Mucosa of descending colon (tissue), 3 donors: ENCODE results near the gene KCTD16. TPM values are rescaled to one million over a fixed set of nuclear protein-coding genes. Genes with fewer than 3 reads are reported as not detected.

Experiments
- ATAC-seq: fragments of 200-7000 bp; cut with Tn5 transposase; one replicate; pipeline ENCODE4 v1.9.1; 2020; ENCODE audit warnings: mild to moderate bottlenecking, moderate library complexity
- DNase-seq, 3 donors: peaks; one replicate each; pipeline ENCODE4 v3.0.0-alpha.2; 2020
- H3K36me3 ChIP-seq: fragments of 200-600 bp; one replicate; pipeline ENCODE4 v1.8.0; 2021; ENCODE audit warnings: low read depth, mild to moderate bottlenecking
- H3K4me1 ChIP-seq: fragments of 200-600 bp; one replicate; pipeline ENCODE4 v1.8.0; 2021; ENCODE audit warnings: low read depth, mild to moderate bottlenecking
- H3K4me3 ChIP-seq: fragments of 200-600 bp; one replicate; pipeline ENCODE4 v1.8.0; 2021; ENCODE audit warnings: mild to moderate bottlenecking
- H3K9me3 ChIP-seq: fragments of 200-600 bp; one replicate; pipeline ENCODE4 v1.8.0; 2021; ENCODE audit warnings: mild to moderate bottlenecking
- intact Hi-C, 2 donors: fragments of 100-400 bp; cut with DNase I in 1 of 2; cut with micrococcal nuclease in 1 of 2; formaldehyde crosslinking; loops; one replicate each; pipeline versions ENCODE4 v1.11.0 to v1.11.1; 2022; cut with DNase I, micrococcal nuclease
- total RNA-seq, 3 donors: library from RNA; stranded (reverse); fragmentation: NEBNext Ultra II Directional in 2 of 3; extraction: Animal tissue kit (Norgen Biotek cat#: 25700) in 2 of 3; gene quantifications; one replicate each; pipeline versions ENCODE4 v1.2.1 to v1.2.4, GENCODE V29; 2021 to 2023
- TF ChIP-seq, protein P1 (sequence below): fragments of 200-600 bp; IDR thresholded peaks from one replicate; pipeline ENCODE4 v1.8.0; 2022; ENCODE audit warnings: antibody characterized with exemption, mild to moderate bottlenecking
- donor health status: DM: no; HTN: no; CAD: no; lungs with moderate emphysema.
- donor health status: DM: no; HTN: no; CAD: no.
- donor health status: DM: no; HTN: yes; CAD: no.

Gene KCTD16
- total RNA-seq, 3 donors from 2014 or later: 0.07 to 0.22 (median 0.12) TPM

GRCh38 chr5:144331361-144331760, 160.7 kb downstream of the KCTD16 start:
- H3K4me3 ChIP-seq: no peak overlapping the region
- no peaks in the 10 kb centered on the region for H3K36me3 ChIP-seq
- no peaks in the 10 kb centered on the region for H3K9me3 ChIP-seq
- intact Hi-C loops: no loop called here
- no peak for DNase-seq
- TF ChIP-seq, protein P1, sequence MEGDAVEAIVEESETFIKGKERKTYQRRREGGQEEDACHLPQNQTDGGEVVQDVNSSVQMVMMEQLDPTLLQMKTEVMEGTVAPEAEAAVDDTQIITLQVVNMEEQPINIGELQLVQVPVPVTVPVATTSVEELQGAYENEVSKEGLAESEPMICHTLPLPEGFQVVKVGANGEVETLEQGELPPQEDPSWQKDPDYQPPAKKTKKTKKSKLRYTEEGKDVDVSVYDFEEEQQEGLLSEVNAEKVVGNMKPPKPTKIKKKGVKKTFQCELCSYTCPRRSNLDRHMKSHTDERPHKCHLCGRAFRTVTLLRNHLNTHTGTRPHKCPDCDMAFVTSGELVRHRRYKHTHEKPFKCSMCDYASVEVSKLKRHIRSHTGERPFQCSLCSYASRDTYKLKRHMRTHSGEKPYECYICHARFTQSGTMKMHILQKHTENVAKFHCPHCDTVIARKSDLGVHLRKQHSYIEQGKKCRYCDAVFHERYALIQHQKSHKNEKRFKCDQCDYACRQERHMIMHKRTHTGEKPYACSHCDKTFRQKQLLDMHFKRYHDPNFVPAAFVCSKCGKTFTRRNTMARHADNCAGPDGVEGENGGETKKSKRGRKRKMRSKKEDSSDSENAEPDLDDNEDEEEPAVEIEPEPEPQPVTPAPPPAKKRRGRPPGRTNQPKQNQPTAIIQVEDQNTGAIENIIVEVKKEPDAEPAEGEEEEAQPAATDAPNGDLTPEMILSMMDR: no peak
- ATAC-seq: no peak
- no peaks in the 10 kb centered on the region for H3K4me1 ChIP-seq

DNA sequence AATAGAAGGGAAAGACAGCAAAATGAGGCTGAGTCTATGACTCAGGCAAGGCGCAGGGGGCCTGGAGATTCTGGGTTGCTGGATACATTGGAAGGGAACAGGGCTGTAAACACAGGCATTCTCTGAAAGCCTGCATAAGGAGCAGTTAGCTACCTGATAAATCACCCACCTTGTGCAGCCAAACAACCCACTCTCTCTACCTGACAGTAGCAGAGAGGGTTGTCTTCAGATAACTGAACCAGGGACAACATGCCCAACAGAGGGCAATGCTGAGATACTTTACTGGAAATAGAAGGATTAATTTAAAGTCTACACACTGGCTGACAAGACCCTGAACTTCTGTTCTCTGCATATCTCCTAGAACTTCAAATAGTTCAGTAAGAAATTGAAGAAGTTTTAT, 161.6 kb downstream of the KCTD16 start:
- DNase-seq (no peak), ATAC-seq (no peak)
- Histone ChIP-seq H3K4me1 (no peaks in the 10 kb centered on the region), H3K4me3 (no peak overlapping the region), H3K36me3 (no peaks in the 10 kb centered on the region), H3K9me3 (no peaks in the 10 kb centered on the region)
- TF ChIP-seq, protein P1: no peak
- intact Hi-C loops: no loop called here

GRCh38 chr5:144333336-144333920, 162.8 kb downstream of the KCTD16 start:
- ATAC-seq (no peak), DNase-seq (no peak)
- Histone ChIP-seq H3K4me3 (no peak overlapping the region), H3K9me3 (no peaks in the 10 kb centered on the region), H3K4me1 (no peaks in the 10 kb centered on the region), H3K36me3 (no peaks in the 10 kb centered on the region)
- intact Hi-C loops: no loop called here
- TF ChIP-seq, protein P1: no peak

DNA sequence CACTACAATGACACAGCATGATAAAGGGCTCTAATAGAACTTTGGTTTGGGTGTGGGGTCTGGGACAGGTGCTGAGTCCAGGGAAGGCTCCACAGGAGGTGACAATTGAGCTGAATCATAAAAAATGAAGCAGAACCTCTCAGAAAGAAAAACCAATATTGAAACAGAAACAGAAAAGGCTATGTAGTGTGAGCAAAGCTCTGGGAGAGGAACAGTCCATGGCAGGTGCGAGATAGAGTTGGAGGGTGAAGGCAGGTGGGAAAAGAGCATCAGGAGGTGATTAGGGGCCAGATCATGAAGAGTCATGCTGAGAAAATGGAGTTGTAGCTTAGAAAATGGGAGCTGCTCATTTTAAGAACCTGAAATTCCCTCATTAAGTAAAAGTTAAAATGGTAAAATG, 164.9 kb downstream of the KCTD16 start:
- TF ChIP-seq, protein P1: no peak
- H3K9me3 ChIP-seq: no peaks in the 10 kb centered on the region
- no peak overlapping the region for H3K4me3 ChIP-seq
- H3K36me3 ChIP-seq: no peaks in the 10 kb centered on the region
- H3K4me1 ChIP-seq: no peaks in the 10 kb centered on the region
- ATAC-seq: no peak
- no peak for DNase-seq
- intact Hi-C loops: no loop called here

GRCh38 chr5:144336191-144336961, 165.7 kb downstream of the KCTD16 start:
- DNase-seq (no peak), ATAC-seq (no peak)
- H3K9me3 ChIP-seq: no peaks in the 10 kb centered on the region
- TF ChIP-seq, protein P1: no peak
- no peaks in the 10 kb centered on the region for H3K4me1 ChIP-seq
- no peak overlapping the region for H3K4me3 ChIP-seq
- intact Hi-C loops: no loop called here
- no peaks in the 10 kb centered on the region for H3K36me3 ChIP-seq
